Dermis blood vessel endothelial cell (primary cell): ENCODE measurements around the gene TOP2A. TPM values are rescaled to one million over a fixed set of nuclear protein-coding genes. Genes with fewer than 3 reads are reported as not detected.
A peak's percentile ranks its signal among the peaks of the same experiment; 100 is the strongest.

Experiments used
- DNase-seq: peaks from one replicate; pipeline ENCODE4 v3.0.0; 2010
- total RNA-seq: library from RNA; depleted of rRNA; stranded (reverse); fragments of >200 nt; gene quantifications from 2 replicates; pipeline ENCODE4 v1.2.3, GENCODE V29; 2014

TOP2A gene, protein sequence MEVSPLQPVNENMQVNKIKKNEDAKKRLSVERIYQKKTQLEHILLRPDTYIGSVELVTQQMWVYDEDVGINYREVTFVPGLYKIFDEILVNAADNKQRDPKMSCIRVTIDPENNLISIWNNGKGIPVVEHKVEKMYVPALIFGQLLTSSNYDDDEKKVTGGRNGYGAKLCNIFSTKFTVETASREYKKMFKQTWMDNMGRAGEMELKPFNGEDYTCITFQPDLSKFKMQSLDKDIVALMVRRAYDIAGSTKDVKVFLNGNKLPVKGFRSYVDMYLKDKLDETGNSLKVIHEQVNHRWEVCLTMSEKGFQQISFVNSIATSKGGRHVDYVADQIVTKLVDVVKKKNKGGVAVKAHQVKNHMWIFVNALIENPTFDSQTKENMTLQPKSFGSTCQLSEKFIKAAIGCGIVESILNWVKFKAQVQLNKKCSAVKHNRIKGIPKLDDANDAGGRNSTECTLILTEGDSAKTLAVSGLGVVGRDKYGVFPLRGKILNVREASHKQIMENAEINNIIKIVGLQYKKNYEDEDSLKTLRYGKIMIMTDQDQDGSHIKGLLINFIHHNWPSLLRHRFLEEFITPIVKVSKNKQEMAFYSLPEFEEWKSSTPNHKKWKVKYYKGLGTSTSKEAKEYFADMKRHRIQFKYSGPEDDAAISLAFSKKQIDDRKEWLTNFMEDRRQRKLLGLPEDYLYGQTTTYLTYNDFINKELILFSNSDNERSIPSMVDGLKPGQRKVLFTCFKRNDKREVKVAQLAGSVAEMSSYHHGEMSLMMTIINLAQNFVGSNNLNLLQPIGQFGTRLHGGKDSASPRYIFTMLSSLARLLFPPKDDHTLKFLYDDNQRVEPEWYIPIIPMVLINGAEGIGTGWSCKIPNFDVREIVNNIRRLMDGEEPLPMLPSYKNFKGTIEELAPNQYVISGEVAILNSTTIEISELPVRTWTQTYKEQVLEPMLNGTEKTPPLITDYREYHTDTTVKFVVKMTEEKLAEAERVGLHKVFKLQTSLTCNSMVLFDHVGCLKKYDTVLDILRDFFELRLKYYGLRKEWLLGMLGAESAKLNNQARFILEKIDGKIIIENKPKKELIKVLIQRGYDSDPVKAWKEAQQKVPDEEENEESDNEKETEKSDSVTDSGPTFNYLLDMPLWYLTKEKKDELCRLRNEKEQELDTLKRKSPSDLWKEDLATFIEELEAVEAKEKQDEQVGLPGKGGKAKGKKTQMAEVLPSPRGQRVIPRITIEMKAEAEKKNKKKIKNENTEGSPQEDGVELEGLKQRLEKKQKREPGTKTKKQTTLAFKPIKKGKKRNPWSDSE (N-terminal part only)
- total RNA-seq = 39.3 and 152 TPM in 2 replicates

DNA sequence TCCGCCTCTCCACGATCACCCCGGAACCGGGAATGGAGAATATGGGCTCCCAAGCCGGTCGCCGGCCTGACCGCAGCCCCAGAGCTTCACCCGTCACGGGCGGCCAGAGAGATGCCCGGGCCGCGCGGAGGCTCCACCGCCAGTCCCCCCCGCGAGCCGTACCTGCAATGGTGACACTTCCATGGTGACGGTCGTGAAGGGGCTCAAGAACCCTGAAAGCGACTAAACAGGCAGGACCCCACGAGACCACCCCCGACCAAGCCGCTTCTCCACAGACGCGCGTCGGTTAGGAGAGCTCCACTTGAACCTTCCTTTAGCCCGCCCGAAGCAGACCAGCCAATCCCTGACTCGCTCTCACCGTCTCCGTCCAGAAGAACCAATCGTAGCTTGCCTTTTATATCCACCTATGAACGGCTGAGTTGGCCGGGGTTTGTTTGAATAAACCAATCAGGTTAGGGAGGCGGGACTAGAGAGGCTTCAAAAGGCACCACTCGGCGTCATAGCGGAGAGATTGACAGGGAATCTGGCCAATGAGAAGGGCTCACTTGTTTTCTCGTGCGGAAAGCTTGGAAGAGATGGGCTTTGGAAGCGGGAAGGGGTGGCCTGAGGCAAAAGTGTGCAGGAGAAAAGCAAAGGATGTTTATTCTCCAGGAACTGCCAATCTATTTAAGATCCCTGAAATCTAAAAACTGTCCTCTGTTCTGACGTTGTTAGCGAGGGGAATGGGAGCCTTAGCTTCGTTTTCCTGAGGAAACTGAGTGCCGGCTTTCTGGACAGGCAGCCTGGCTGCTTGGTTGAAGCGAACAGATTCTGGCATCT lies at the start of gene TOP2A:
Gene TOP2A (minus strand): TSS at position 288 of the 819 bp plus-strand sequence. CDS start 105 bp downstream, at position 183.
- peak; percentile 100 for DNase-seq

DNA sequence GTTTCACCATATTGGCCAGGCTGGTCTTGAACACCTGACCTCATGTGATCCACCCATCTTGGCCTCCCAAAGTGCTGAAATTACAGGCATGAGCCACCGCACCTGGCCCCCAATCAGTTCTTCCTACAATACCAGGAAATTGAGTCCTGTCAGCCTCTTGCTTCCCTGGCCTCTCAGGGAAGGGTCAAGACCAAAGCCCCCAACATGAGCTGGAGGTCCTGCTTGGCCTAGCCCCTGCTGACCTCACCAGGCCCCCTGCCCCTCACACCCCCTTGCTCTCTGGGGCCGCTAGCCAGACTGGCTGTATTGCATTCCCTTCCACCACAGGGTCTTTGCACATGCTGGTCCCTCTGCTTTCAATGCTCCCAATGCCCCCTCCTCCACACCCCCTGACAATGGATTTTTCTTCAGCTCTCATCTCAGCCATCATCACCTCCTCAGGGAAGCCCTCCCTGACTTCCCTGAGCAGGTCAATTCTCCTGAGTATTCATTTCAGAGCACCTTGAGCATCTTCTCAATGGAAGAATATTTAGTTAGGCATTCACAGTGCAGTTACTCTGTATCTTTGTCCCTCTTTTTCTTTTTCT lies 49.7 kb upstream of the TOP2A start:
- no peak for DNase-seq

DNA sequence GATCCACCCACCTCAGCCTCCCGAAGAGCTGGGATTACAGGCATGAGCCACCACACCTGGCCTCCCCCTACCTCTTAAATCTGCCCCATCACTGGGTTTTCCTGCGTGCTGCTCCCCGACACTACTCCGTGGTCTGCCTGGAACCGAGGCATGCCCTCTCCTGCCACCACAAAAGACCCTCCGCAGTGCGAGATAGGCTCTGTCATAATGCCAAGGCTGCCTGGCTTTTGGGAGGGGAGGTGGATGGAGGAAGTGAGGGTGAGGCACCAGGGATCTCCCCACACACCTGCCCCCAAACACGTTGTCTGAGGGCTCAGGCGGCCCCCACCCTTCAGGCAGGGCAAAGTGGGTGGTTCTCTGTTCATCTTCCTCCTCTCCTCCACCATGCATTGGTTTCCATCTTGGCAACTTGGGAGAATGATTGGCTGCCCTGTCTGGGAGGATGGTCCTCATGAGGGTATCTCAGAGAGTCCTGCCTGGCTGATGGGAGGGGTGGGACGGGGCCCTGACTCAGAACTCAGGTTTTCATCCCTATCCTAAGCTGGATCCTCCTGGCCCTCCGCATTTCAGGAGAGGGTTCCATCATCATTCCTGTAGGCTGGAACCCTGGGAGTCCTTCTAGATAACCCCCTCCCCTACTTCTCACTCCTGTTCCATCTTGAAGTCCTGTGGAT lies 48.7 kb upstream of the TOP2A start:
- DNase-seq = no peak

DNA sequence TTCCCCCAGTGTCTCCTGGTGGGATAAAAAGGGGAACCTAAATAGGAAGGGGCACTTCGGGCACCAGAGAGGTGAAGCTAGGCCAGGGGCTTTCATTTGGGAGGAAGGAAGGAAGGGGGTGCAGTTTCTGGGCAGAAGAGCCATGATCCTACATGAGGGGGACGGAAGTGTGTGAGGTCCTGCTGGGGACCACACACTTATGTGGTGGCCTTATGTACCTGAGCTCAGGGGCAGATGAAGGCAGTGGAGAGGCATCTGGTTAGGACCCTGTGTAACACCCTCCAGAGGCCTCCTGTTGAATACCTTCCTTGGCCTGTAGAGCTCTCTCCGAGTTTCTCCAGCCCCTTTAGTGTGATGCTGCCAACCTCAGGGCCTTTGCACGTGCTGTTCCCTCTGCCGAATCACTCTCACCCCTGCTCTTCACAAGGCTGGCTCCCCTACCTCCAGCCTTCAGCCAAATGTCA lies 46.7 kb upstream of the TOP2A start:
- no peak for DNase-seq

DNA sequence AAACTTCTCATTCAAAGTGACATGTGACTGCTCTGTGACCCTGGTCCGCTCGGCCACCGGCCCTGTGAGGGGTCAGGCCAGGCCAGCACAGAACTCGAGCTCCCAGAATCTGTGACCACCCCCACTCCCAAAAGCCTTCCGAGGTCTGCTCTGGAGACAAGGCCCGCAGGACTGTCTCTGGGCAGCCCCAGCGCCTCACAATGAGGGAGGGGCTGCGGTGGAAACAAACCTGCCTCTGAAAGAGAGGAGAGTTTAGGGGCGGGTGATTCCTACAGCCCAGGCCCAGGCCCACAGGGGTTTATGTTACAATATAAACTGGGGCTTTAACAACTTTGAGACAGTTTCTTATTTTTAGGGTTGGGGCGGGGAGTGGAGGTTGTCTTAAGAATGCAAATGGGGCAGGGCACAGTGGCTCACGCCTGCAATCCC lies 45.4 kb upstream of the TOP2A start:
- DNase-seq = no peak

DNA sequence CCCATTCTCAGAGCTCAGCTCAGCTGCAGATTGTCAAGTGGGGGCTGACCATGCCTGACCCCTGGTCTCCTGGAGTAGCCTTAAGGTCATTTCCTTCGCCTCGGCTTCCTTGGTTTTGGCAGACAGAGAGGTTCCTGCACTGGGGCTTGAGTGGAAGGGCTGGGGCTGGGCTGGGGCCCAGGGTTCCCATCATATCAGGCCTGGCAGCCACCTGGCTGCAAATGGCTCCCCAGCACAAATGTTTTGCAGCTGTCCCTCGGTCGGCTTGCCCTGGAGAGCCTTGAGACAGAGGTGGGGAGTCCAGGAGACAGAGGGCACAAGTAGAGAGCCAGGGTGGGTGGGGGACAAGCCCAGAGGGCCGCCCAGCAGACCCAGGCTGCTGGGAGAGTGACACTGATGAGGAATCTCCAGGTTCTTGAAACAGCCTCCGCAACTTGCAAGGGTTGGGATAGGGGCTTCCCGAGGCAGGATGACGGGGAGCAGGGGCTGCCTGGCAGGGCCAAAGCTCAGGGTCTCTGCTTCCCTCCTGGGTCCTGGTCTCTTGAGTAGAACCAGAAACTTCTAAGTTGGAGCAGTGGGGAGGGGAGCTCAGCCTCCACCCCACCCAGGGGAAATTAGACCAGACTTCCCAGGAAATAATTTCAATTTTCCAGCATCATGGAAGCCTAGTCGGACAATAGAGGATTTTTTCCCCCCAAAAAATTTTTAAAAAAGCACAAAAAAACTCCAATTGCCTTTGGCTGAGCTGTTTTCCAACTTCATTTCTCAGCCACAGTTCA lies 44.8 kb upstream of the TOP2A start:
- no peak for DNase-seq

DNA sequence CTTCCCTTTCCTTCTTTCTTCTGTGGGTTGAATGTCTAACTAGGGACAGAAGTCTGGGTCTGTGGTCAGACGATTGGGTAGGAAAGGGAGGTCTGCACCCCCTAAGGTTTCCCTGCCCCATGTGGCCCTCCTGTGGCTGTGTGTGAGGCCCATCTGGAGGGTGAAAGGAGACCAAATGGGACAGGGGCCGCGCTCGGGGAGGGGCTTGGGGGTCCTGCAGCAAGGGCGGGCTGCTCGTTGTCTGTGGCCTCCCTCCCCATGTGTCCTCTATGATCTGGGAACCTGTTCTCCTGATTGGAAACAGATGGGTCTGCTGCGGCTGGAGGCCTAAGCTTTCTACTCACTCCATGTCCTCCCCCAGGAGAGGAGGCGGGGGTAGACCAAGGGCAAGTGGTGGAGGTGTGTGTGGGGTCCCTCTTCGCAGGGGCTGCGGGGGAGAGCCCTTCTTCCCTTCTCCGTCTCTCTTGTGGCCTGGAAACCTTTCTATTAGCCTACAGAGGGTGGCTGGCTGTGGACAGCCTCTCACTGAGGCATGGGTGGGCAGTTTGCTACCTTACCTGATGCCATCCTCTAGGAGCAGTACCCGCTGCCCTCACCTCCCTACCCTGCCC lies 44.1 kb upstream of the TOP2A start:
- DNase-seq = no peak

DNA sequence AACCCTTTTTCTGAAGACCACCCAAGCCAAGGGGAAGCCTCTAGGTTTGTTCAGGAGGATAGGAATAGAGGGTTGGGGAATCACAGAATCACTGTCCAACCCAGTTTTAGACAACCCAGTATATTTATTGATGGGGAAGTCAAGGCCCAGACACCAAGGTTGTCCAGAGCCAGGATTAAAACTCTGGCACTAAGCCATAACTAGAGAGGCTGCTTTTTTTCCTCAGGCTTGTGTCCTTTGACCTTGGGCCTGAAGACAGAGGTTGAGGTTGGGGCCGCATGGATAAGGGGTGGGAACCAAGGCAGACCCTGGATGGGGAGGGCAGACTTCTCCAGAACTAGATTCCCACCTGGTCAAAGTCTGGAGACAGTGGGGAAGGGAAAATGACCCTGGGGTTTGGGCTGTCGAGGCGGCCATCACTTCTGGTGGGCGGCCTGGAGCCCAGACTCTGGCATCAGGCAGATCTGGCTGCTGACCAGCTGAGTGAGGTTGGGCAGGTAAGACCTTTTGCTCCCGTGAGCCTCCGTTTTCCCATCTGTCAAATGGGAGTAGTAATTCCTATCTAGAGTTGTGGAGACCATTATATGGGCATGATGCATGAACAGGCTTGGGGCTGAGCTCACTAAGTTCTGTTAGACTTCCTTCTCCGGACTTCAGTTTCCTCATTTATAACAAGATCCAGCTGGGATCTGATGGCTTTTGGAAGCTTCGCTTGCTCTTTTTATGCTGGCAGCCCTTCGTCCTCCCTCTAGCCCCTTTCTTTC lies 43.5 kb upstream of the TOP2A start:
- no peak for DNase-seq

DNA sequence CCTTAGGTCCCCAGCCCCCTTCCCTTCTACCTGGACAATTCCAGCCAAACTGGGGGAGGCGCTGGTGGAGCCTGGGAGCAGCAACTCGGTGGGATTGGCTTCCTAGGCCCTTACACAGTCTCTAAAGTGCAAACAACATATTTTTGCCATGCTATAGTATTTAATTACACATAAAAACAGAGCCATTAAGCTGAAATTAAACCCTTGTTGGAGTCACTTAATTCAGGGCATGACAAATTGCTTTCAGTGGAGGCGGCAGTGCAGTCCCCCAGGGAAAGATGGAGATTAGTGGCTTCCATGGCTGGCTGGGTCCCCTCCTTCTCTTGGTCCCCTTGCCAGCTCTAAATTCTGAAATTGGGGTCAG lies 42.9 kb upstream of the TOP2A start:
- no peak for DNase-seq

DNA sequence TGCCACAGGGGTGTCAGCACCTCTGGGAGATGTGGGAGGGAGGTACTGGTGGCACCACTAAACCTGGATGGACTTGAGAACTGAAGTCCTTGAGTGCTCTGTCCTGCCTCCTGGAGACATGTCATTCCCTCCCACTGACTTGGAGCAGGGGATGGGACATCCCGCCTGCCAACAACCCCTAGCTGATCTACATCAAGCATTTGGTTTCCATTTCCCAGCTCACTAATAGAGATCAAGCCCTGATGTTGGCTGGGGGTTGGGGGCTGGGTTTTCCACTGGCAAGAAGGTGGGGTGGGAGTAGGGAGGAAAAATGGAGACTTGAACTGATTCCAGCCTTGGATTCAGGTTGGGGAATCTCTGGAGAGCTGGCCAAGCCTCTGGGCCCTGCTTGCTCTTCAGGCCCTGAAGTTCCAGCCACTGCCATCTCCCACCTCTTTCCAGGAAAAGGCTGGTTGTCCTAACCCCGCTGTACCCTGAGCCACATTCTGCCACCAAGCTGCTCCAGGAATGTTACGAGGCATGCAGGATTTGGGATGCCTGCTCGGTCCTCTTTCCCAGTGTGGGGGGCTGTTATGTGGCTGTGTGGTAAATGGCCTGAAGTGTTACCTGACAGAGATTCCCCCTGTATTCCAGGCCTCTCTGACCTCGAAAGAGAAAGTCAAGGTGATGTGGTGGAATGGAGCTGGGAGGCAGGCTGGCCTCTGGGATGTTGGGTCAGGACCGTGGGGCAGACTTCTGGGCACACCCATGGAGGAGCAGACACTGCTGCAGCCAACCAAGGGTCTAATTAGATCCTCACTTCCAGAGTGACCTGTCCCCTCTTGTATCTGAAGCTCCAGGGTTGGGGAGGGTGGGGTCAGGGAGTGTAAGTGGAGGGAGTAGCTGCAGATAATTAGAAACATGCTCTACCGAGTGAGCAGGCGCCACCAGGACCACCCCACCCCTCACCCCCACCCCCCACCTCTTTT lies 42.2 kb upstream of the TOP2A start:
- no peak for DNase-seq

DNA sequence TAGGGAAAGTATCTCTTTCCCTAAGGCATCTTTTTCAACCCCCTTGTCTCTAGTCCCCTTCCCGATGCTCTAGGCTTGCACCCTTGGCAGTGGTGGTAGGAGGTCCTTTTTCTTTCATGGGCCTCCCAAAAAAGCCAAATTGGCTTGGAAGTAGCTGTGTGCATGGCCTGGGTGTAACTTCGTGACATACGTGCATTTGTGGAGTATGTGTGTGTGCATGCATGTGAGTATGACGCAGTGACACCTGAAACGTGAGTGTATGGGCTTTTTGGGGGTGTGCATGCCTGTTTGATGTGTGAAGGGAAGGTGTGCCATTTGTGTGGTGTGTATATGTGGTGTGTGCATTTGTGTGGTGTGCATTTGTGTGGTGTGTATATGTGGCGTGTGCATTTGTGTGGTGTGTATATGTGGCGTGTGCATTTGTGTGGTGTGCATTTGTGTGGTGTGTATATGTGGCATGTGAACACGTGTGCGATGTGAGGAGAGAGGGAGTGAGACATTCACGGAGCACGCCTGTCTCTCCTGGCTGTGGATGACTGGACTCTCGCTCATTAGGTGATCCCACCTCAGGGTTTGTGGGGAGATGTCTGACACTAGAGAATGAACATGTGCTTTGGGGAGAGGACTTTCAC lies 41.3 kb upstream of the TOP2A start:
- DNase-seq = no peak

DNA sequence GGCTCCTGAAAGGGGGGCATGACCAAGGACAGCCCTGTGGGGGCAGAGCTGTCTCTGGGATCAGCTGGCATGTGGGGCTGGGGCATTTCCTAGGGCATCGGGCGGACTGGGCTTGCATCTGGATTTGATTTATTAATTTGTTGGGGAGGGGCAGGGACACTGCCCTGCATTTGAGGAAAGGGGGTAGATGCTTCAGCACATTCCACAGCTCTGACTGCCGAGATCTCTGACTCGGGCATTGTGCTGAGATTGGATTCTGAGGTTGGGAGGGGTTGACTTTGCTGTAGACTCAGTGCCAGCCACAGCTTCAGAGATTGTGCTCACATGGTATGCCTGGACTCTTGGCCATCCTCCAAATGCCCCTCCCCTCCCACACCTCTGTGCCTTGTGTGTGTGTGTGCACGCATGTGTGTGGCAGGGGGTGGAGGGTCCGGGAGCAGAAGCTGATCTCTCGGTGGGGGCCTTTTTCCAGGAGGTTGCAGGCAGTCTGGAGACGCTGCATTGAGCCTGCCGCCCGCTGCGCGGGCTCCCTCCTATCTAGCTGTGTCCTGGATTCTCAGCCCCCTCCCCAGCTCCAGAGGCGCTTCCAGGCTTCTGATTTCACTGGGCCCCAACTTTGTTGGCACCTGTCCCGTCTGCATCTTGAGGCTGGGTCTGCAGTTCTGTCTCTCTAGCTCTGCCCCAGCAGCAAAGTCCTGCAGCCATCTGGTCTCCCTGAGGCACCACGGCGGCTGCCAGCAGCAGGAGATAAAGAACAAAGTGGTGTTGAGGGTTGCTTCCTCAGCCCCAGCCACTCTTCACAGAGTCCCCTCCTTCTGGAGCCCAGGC lies 40.5 kb upstream of the TOP2A start:
- DNase-seq = no peak

DNA sequence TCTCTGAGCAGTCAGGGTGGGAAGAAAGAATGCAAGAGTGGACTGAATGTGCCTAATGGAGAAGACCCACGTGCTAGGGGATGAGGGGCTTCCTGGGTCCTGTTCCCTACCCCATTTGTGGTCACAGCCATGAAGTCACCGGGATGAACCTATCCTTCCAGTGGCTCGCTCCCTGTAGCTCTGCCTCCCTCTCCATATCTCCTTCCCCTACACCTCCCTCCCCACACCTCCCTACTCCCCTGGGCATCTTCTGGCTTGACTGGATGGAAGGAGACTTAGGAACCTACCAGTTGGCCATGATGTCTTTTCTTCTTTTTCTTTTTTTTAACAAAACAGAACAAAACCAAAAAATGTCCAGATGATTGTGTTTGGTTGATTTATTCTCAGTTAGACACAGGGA lies 39.7 kb upstream of the TOP2A start:
- no peak for DNase-seq

DNA sequence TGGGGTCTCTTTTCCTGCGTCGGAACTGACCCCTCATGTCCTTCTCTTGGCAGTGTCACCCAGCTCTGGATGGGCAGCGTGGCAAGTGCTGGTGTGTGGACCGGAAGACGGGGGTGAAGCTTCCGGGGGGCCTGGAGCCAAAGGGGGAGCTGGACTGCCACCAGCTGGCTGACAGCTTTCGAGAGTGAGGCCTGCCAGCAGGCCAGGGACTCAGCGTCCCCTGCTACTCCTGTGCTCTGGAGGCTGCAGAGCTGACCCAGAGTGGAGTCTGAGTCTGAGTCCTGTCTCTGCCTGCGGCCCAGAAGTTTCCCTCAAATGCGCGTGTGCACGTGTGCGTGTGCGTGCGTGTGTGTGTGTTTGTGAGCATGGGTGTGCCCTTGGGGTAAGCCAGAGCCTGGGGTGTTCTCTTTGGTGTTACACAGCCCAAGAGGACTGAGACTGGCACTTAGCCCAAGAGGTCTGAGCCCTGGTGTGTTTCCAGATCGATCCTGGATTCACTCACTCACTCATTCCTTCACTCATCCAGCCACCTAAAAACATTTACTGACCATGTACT lies 38.8 kb upstream of the TOP2A start:
- no peak for DNase-seq

DNA sequence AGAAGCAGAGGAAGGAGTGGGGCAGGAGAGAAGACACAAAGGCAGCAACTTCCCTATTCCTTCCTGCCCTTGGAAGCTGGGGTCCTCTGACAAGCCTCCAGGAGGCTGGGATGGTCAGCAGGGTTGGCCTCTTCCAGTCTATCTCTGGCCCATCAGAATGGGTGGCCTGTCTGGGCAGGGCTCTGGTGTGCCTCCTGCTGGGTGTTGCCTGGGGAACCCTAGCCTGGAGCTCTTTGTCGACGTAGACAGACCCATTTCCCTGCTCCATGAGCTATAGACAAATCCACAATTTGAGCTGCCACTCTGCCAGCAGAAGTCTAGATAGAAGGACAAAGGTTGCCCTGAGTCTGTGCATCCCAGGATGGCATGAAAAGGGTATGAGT lies 36.9 kb upstream of the TOP2A start:
- DNase-seq = no peak
